Pancreas (tissue), 10 donors: ENCODE measurements around the gene ZP2. TPM values are rescaled to one million over a fixed set of nuclear protein-coding genes. Genes with fewer than 3 reads are reported as not detected.

Experiments used
- ATAC-seq, 4 donors: fragments of 200-7000 bp; cut with Tn5 transposase; one replicate each; pipeline versions ENCODE4 v1.8.0 to v1.9.1; 2020; ENCODE audit warnings: mild to moderate bottlenecking in 4 of 4, moderate library complexity in 4 of 4
- DNase-seq, 6 donors: peaks; one replicate each; pipeline ENCODE4 v3.0.0-alpha.2; 2020
- FAIRE-seq: peaks from 2 replicates; lab custom pipeline; 2012; peaks lifted over from hg19 to GRCh38; lab: Jason Lieb, UNC
- H3K27ac ChIP-seq, 4 donors: fragments of 200-600 bp; sonication (generic); 1 replicate in 3 of 4; 2 replicates in 1 of 4; pipeline versions ENCODE4 v1.5.0 to v1.8.0; 2020
- H3K27me3 ChIP-seq, 4 donors: fragments of 200-600 bp; one replicate each; pipeline ENCODE4 v1.8.0; 2021
- H3K36me3 ChIP-seq, 3 donors: fragments of 200-600 bp; sonication (generic) in 1 of 3; one replicate each; pipeline versions ENCODE4 v1.5.0 to v1.8.0; 2020 to 2021
- H3K4me1 ChIP-seq, 3 donors: fragments of 200-600 bp; one replicate each; pipeline ENCODE4 v1.8.0; 2021
- H3K4me3 ChIP-seq, 4 donors: fragments of 200-600 bp; sonication (generic) in 2 of 4; one replicate each; pipeline versions ENCODE4 v1.5.0 to v1.8.0; 2020 to 2021
- H3K9me3 ChIP-seq, 4 donors: fragments of 200-600 bp; one replicate each; pipeline ENCODE4 v1.8.0; 2021
- CTCF ChIP-seq, 4 donors: fragments of 200-600 bp; sonication (generic) in 3 of 4; IDR thresholded peaks; one replicate each; pipeline versions ENCODE4 v1.5.0 to v1.8.0; 2021; ENCODE audit warnings: antibody characterized with exemption in 4 of 4
- WGBS, 2 donors: extraction: QIAGEN DNeasy Blood & Tissue Kit; methylation state at CpG; one replicate each; pipeline ENCODE4 v1.1.7; 2013; 5-methylcytosine and 5-hydroxymethylcytosine counted together
- intact Hi-C, 3 donors: fragments of 100-400 bp; cut with DNase I; formaldehyde crosslinking; loops; one replicate each; pipeline versions ENCODE4 v1.11.1 to v1.14.2; 2022
- polyA plus RNA-seq, 2 donors: library from polyadenylated mRNA; stranded (reverse); fragments of 200-250 nt; gene quantifications; one replicate each; pipeline ENCODE4 v1.2.3, GENCODE V29; 2013
- total RNA-seq, 6 donors: library from RNA; stranded (reverse); fragmentation: NEBNext Ultra II Directional in 4 of 6; extraction: Animal tissue kit (Norgen Biotek cat#: 25700) in 4 of 6; gene quantifications; one replicate each; pipeline versions ENCODE4 v1.2.1 to v1.2.4, GENCODE V29; 2021 to 2023
- donor health status: healthy with polysubstance abuse.
- donor health status: DM: no; HTN: no; CAD: no; lungs with moderate emphysema.
- donor health status: DM: no; HTN: no; CAD: no.
- donor health status: control.
- donor health status: control.
- donor health status: Bipolar disorder and iron deficiency.
- donor health status: DM: yes; HTN: yes; CAD: no.
- donor health status: DM: no; HTN: no; CAD: no.
- donor health status: DM: no; HTN: no; CAD: no.
- donor health status: DM: yes; HTN: yes; CAD: no.

The ZP2 gene
- total and polyA plus RNA-seq, 8 donors = not detected

GRCh38 chr16:21217121-21217520, 5.7 kb upstream of the ZP2 start:
- no peak for TF ChIP-seq CTCF (IDR thresholded peaks at IDR 0.05)
- WGBS, 2 donors = 56 to 78% methylated on average over 2 of the region's 2 CpGs

GRCh38 chr16:21214086-21214485, 2.7 kb upstream of the ZP2 start:
- no peaks in the 10 kb centered on the region for H3K27me3 ChIP-seq
- H3K36me3 ChIP-seq = no peaks in the 10 kb centered on the region
- intact Hi-C loops = no loop called here
- no peak for TF ChIP-seq CTCF (IDR thresholded peaks at IDR 0.05)
- H3K27ac ChIP-seq = no peak overlapping the region
- no peaks in the 10 kb centered on the region for H3K4me1 ChIP-seq
- no peak overlapping the region for H3K4me3 ChIP-seq
- ATAC-seq (no peak), DNase-seq (no peak), FAIRE-seq (no peak)
- no peaks in the 10 kb centered on the region for H3K9me3 ChIP-seq
- 63 to 68% methylated on average over 4 of the region's 4 CpGs for WGBS, 2 donors

More at GRCh38 chr16:21217121-21217520, 5.7 kb upstream of the ZP2 start:
- intact Hi-C loops = loop anchor here in 1 of 3 donors (5.0 kb wide), 1 partner anchor 40 kb away; no protein-coding TSS in a partner anchor
- no peak overlapping the region for H3K27ac ChIP-seq
- ATAC-seq (no peak), FAIRE-seq (no peak), DNase-seq (no peak)
- H3K4me3 ChIP-seq = no peak overlapping the region
- H3K9me3 ChIP-seq = no peaks in the 10 kb centered on the region
- H3K4me1 ChIP-seq = no peaks in the 10 kb centered on the region
- H3K36me3 ChIP-seq = no peaks in the 10 kb centered on the region
- no peaks in the 10 kb centered on the region for H3K27me3 ChIP-seq

DNA sequence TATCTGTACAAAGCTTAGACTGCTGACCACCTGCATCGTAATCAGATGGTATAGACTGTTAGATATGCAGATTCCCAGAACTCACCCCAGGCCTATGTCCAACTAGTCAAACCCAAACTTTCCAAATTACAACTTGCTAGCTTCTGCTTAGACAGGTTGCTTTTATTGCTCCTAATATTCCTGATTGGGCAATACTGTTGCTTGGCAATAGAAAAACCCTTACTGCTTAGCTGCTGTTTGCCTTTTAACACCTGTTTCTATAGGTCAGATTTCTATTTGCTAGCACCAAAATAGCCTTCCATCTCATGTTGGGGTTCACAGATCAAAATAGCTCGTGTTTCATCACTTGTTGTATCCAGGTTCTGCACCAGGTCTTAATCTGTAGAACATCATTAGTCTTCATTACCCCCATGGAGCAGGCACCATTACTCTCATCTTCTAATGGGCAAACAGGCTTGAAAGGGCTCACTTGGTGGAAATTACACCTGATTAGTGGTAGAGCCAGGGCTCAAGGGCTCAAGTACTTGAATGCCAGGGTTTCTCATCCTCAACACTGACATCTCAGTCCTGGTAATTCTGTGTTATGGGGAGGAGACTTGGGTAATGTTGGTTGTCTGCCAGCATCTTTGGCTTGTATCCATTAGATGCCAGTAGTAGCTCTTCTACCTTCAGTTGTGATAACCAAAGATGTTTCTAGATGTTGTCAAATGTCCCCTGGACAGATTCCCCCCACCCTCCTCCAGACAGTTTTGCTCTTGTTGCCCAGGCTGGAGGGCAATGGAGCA, 2.7 kb downstream of the ZP2 start:
- WGBS, 2 donors = 55 to 61% methylated on average over 2 of the region's 2 CpGs
- intact Hi-C loops = no loop called here
- Histone ChIP-seq H3K27ac (no peak overlapping the region), H3K27me3 (no peaks in the 10 kb centered on the region), H3K4me3 (no peak overlapping the region), H3K36me3 (no peaks in the 10 kb centered on the region), H3K9me3 (no peaks in the 10 kb centered on the region), H3K4me1 (no peaks in the 10 kb centered on the region)
- DNase-seq = no peak
- FAIRE-seq = no peak
- TF ChIP-seq CTCF (IDR thresholded peaks at IDR 0.05) = no peak
- ATAC-seq = no peak

GRCh38 chr16:21206550-21206949, 4.8 kb downstream of the ZP2 start:
- Histone ChIP-seq H3K27ac (no peak overlapping the region), H3K27me3 (no peaks in the 10 kb centered on the region), H3K9me3 (no peaks in the 10 kb centered on the region), H3K36me3 (no peaks in the 10 kb centered on the region), H3K4me1 (no peaks in the 10 kb centered on the region), H3K4me3 (no peak overlapping the region)
- WGBS, 2 donors = 71 to 85% methylated on average over 4 of the region's 4 CpGs
- TF ChIP-seq CTCF (IDR thresholded peaks at IDR 0.05) = no peak
- DNase-seq = no peak
- no peak for ATAC-seq
- no peak for FAIRE-seq
- intact Hi-C loops = no loop called here

GRCh38 chr16:21205303-21205702, 6.1 kb downstream of the ZP2 start:
- H3K4me3 ChIP-seq = no peak overlapping the region
- H3K27ac ChIP-seq = no peak overlapping the region
- no peak for DNase-seq
- ATAC-seq = no peak
- H3K9me3 ChIP-seq = no peaks in the 10 kb centered on the region
- H3K4me1 ChIP-seq = no peaks in the 10 kb centered on the region
- FAIRE-seq = no peak
- intact Hi-C loops = no loop called here
- TF ChIP-seq CTCF (IDR thresholded peaks at IDR 0.05) = no peak
- no peaks in the 10 kb centered on the region for H3K27me3 ChIP-seq
- H3K36me3 ChIP-seq = no peaks in the 10 kb centered on the region
